ENCODE measurements around the gene CADPS. TPM values are rescaled to one million over a fixed set of nuclear protein-coding genes. Genes with fewer than 3 reads are reported as not detected.

Gene CADPS
- polyA plus RNA-seq, 2 donors, result 0.09 to 0.20 TPM

- 53 to 63% methylated on average over 2 of the region's 2 CpGs for WGBS, 2 donors
- Histone ChIP-seq H3K27ac (ENCODE audit: low read depth in 2 of 2, low read length in 1 of 2) (no peak overlapping the region), H3K4me3 (ENCODE audit: low read depth in 1 of 2, low read length in 2 of 2) (no peak overlapping the region), H3K36me3 (ENCODE audit: control insufficient read depth in 2 of 2, insufficient read depth in 2 of 2, low read length in 1 of 2) (no peaks in the 10 kb centered on the region), H3K4me1 (ENCODE audit: control insufficient read depth in 2 of 2, insufficient read depth in 2 of 2, low read length in 1 of 2) (no peaks in the 10 kb centered on the region), H3K27me3 (ENCODE audit: control insufficient read depth in 1 of 2, insufficient read depth in 2 of 2, low read length in 2 of 2) (peaks cover 0 to 3% of the 10 kb centered on the region in 2 donors), H3K9me3 (ENCODE audit: control insufficient read depth in 2 of 2, insufficient read depth in 1 of 2, low read depth in 1 of 2, low read length in 1 of 2) (no peaks in the 10 kb centered on the region)
These were observed 461.5 kb downstream of the CADPS start for GRCh38 chr3:62413687-62414086.

DNA sequence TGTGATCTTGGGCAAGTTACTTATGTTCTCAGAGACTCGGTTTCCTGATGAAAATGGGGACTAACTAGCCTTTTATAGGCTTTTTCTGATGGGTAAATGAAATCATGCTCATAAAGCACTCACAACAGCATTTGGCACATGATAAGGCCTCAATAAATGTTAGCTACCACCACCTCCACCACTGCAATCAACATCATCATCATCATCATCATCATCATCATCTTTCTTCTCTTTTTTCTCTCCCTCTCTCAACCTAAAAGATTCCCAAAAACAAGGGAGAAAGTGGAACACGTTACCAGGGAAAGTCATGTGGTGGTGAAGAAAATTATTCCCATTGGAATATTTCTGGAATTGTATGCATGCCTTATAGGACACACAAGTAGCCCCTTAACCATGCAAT lies 468.3 kb downstream of the CADPS start:
- Histone ChIP-seq H3K4me3 (ENCODE audit: low read depth in 1 of 2, low read length in 2 of 2) (no peak overlapping the region), H3K9me3 (ENCODE audit: control insufficient read depth in 2 of 2, insufficient read depth in 1 of 2, low read depth in 1 of 2, low read length in 1 of 2) (no peaks in the 10 kb centered on the region), H3K27me3 (ENCODE audit: control insufficient read depth in 1 of 2, insufficient read depth in 2 of 2, low read length in 2 of 2) (peaks cover 0 to 8% of the 10 kb centered on the region in 2 donors), H3K4me1 (ENCODE audit: control insufficient read depth in 2 of 2, insufficient read depth in 2 of 2, low read length in 1 of 2) (no peaks in the 10 kb centered on the region), H3K27ac (ENCODE audit: low read depth in 2 of 2, low read length in 1 of 2) (no peak overlapping the region), H3K36me3 (ENCODE audit: control insufficient read depth in 2 of 2, insufficient read depth in 2 of 2, low read length in 1 of 2) (no peaks in the 10 kb centered on the region)
- WGBS, 2 donors, result 76 to 78% methylated on average over 2 of the region's 2 CpGs

DNA sequence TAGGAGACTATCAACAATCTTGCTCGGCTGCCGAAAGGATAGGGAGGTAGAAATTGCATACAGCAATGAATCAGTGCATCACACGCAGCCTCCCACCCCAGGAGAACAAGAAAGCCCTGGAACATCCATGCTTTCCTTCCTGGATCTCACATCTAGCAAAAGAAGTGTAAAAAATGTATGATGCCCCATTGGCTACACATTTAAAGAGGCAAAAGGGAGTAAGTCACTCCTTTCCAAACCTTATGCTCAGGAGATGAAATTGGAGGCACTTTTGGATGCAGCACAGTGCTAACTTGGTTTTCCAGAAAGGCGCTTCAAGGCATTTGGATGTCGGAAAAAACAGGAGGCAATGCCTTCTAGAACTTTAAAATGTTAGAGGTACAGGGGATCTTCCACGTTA lies 469.6 kb downstream of the CADPS start:
- H3K27me3 ChIP-seq (ENCODE audit: control insufficient read depth in 1 of 2, insufficient read depth in 2 of 2, low read length in 2 of 2), result peaks cover 0 to 8% of the 10 kb centered on the region in 2 donors
- 85 to 91% methylated on average over 6 of the region's 6 CpGs for WGBS, 2 donors

GRCh38 chr3:62405135-62405534 lies 470.1 kb downstream of the CADPS start:
- H3K4me3 ChIP-seq (ENCODE audit: low read depth in 1 of 2, low read length in 2 of 2), result no peak overlapping the region
- H3K9me3 ChIP-seq (ENCODE audit: control insufficient read depth in 2 of 2, insufficient read depth in 1 of 2, low read depth in 1 of 2, low read length in 1 of 2), result no peaks in the 10 kb centered on the region
- peaks cover 0 to 5% of the 10 kb centered on the region in 2 donors for H3K27me3 ChIP-seq (ENCODE audit: control insufficient read depth in 1 of 2, insufficient read depth in 2 of 2, low read length in 2 of 2)
- no peak overlapping the region for H3K27ac ChIP-seq (ENCODE audit: low read depth in 2 of 2, low read length in 1 of 2)
- no peaks in the 10 kb centered on the region for H3K4me1 ChIP-seq (ENCODE audit: control insufficient read depth in 2 of 2, insufficient read depth in 2 of 2, low read length in 1 of 2)
- WGBS, 2 donors, result 87 to 91% methylated on average over 6 of the region's 6 CpGs
- H3K36me3 ChIP-seq (ENCODE audit: control insufficient read depth in 2 of 2, insufficient read depth in 2 of 2, low read length in 1 of 2), result no peaks in the 10 kb centered on the region

More for the DNA sequence above, 469.6 kb downstream of the CADPS start:
- no peak overlapping the region for H3K4me3 ChIP-seq (ENCODE audit: low read depth in 1 of 2, low read length in 2 of 2)
- H3K4me1 ChIP-seq (ENCODE audit: control insufficient read depth in 2 of 2, insufficient read depth in 2 of 2, low read length in 1 of 2), result no peaks in the 10 kb centered on the region
- H3K36me3 ChIP-seq (ENCODE audit: control insufficient read depth in 2 of 2, insufficient read depth in 2 of 2, low read length in 1 of 2), result no peaks in the 10 kb centered on the region
- H3K9me3 ChIP-seq (ENCODE audit: control insufficient read depth in 2 of 2, insufficient read depth in 1 of 2, low read depth in 1 of 2, low read length in 1 of 2), result no peaks in the 10 kb centered on the region
- H3K27ac ChIP-seq (ENCODE audit: low read depth in 2 of 2, low read length in 1 of 2), result no peak overlapping the region

- 81 to 83% methylated on average over 8 of the region's 8 CpGs for WGBS, 2 donors
- H3K27me3 ChIP-seq (ENCODE audit: control insufficient read depth in 1 of 2, insufficient read depth in 2 of 2, low read length in 2 of 2), result peaks cover 0 to 5% of the 10 kb centered on the region in 2 donors
These were observed 470.9 kb downstream of the CADPS start for GRCh38 chr3:62404321-62404720.

GRCh38 chr3:62403765-62404164 lies 471.5 kb downstream of the CADPS start:
- no peak overlapping the region for H3K27ac ChIP-seq (ENCODE audit: low read depth in 2 of 2, low read length in 1 of 2)
- H3K27me3 ChIP-seq (ENCODE audit: control insufficient read depth in 1 of 2, insufficient read depth in 2 of 2, low read length in 2 of 2), result peaks cover 2 to 5% of the 10 kb centered on the region in 2 donors
- no peak overlapping the region for H3K4me3 ChIP-seq (ENCODE audit: low read depth in 1 of 2, low read length in 2 of 2)
- no peaks in the 10 kb centered on the region for H3K9me3 ChIP-seq (ENCODE audit: control insufficient read depth in 2 of 2, insufficient read depth in 1 of 2, low read depth in 1 of 2, low read length in 1 of 2)
- no peaks in the 10 kb centered on the region for H3K36me3 ChIP-seq (ENCODE audit: control insufficient read depth in 2 of 2, insufficient read depth in 2 of 2, low read length in 1 of 2)
- no peaks in the 10 kb centered on the region for H3K4me1 ChIP-seq (ENCODE audit: control insufficient read depth in 2 of 2, insufficient read depth in 2 of 2, low read length in 1 of 2)
- 82 to 89% methylated on average over 3 of the region's 3 CpGs for WGBS, 2 donors

More at GRCh38 chr3:62404321-62404720, 470.9 kb downstream of the CADPS start:
- no peak overlapping the region for H3K27ac ChIP-seq (ENCODE audit: low read depth in 2 of 2, low read length in 1 of 2)
- no peaks in the 10 kb centered on the region for H3K36me3 ChIP-seq (ENCODE audit: control insufficient read depth in 2 of 2, insufficient read depth in 2 of 2, low read length in 1 of 2)
- H3K4me3 ChIP-seq (ENCODE audit: low read depth in 1 of 2, low read length in 2 of 2), result no peak overlapping the region
- H3K9me3 ChIP-seq (ENCODE audit: control insufficient read depth in 2 of 2, insufficient read depth in 1 of 2, low read depth in 1 of 2, low read length in 1 of 2), result no peaks in the 10 kb centered on the region
- no peaks in the 10 kb centered on the region for H3K4me1 ChIP-seq (ENCODE audit: control insufficient read depth in 2 of 2, insufficient read depth in 2 of 2, low read length in 1 of 2)

GRCh38 chr3:62392626-62393292 lies 482.5 kb downstream of the CADPS start:
- H3K9me3 ChIP-seq (ENCODE audit: control insufficient read depth in 2 of 2, insufficient read depth in 1 of 2, low read depth in 1 of 2, low read length in 1 of 2), result peaks cover 0 to 3% of the 10 kb centered on the region in 2 donors
- WGBS, 2 donors, result 28 to 47% methylated on average over 5 of the region's 5 CpGs

DNA sequence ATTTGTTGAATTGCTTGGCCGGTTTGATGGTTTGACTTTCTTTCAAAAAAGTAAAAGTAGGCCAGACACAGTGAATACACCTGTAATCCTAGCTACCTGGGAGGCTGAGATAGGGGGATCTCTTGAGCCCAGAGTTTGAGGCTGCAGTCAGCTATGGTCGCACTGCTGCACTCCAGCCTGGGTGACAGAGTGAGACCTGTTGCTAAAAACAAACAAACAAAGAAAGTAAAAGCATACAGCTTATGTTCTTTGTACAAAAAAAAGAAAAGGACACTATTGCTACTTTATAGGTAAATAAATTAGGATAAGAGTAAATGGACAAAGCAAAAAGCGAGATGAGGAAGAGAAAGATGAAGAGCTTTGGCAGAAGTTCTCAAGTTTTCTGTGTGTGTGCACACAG lies 488.0 kb downstream of the CADPS start:
- 69 to 77% methylated on average over 3 of the region's 3 CpGs for WGBS, 2 donors
- H3K27me3 ChIP-seq (ENCODE audit: control insufficient read depth in 1 of 2, insufficient read depth in 2 of 2, low read length in 2 of 2), result peaks cover 0 to 4% of the 10 kb centered on the region in 2 donors

More at GRCh38 chr3:62392626-62393292, 482.5 kb downstream of the CADPS start:
- H3K27ac ChIP-seq (ENCODE audit: low read depth in 2 of 2, low read length in 1 of 2), result no peak overlapping the region
- H3K36me3 ChIP-seq (ENCODE audit: control insufficient read depth in 2 of 2, insufficient read depth in 2 of 2, low read length in 1 of 2), result no peaks in the 10 kb centered on the region
- H3K4me1 ChIP-seq (ENCODE audit: control insufficient read depth in 2 of 2, insufficient read depth in 2 of 2, low read length in 1 of 2), result no peaks in the 10 kb centered on the region
- no peak overlapping the region for H3K4me3 ChIP-seq (ENCODE audit: low read depth in 1 of 2, low read length in 2 of 2)
- peaks cover 0 to 5% of the 10 kb centered on the region in 2 donors for H3K27me3 ChIP-seq (ENCODE audit: control insufficient read depth in 1 of 2, insufficient read depth in 2 of 2, low read length in 2 of 2)

DNA sequence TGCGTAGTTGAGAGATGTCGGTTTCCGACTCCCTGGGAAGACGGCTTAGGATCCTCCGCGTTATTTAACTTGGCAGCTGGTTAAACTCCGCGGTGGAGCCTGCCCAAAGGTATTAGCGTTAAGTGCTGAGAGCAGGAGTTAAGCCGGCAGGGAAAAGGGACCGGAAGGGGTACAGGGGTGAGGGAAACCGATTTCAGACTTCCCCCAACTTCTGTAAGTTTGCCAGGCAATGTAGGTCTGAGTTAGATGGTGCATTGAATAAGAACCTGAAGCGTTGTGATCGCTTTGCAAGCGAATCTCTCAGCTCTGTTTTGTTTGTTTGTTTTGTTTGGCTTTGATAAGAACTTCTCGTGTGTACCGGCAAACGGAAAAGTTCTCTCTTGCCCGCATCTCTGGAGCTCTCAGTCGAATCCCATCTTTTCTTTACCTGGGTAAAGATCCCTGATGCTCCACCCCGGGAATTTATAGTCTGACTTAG lies 495.9 kb downstream of the CADPS start:
- WGBS, 2 donors, result 3 to 5% methylated on average over 21 of the region's 21 CpGs
- Histone ChIP-seq H3K36me3 (ENCODE audit: control insufficient read depth in 2 of 2, insufficient read depth in 2 of 2, low read length in 1 of 2) (no peaks in the 10 kb centered on the region), H3K4me3 (ENCODE audit: low read depth in 1 of 2, low read length in 2 of 2) (no peak overlapping the region), H3K27ac (ENCODE audit: low read depth in 2 of 2, low read length in 1 of 2) (no peak overlapping the region), H3K27me3 (ENCODE audit: control insufficient read depth in 1 of 2, insufficient read depth in 2 of 2, low read length in 2 of 2) (peaks cover 29 to 31% of the 10 kb centered on the region in 2 donors), H3K4me1 (ENCODE audit: control insufficient read depth in 2 of 2, insufficient read depth in 2 of 2, low read length in 1 of 2) (peaks cover 0 to 2% of the 10 kb centered on the region in 2 donors), H3K9me3 (ENCODE audit: control insufficient read depth in 2 of 2, insufficient read depth in 1 of 2, low read depth in 1 of 2, low read length in 1 of 2) (peaks cover 3% of the 10 kb centered on the region in 2 donors)

More for the DNA sequence above, 488.0 kb downstream of the CADPS start:
- Histone ChIP-seq H3K4me1 (ENCODE audit: control insufficient read depth in 2 of 2, insufficient read depth in 2 of 2, low read length in 1 of 2) (no peaks in the 10 kb centered on the region), H3K36me3 (ENCODE audit: control insufficient read depth in 2 of 2, insufficient read depth in 2 of 2, low read length in 1 of 2) (no peaks in the 10 kb centered on the region), H3K4me3 (ENCODE audit: low read depth in 1 of 2, low read length in 2 of 2) (no peak overlapping the region), H3K9me3 (ENCODE audit: control insufficient read depth in 2 of 2, insufficient read depth in 1 of 2, low read depth in 1 of 2, low read length in 1 of 2) (no peaks in the 10 kb centered on the region), H3K27ac (ENCODE audit: low read depth in 2 of 2, low read length in 1 of 2) (no peak overlapping the region)

- Histone ChIP-seq H3K36me3 (ENCODE audit: control insufficient read depth in 2 of 2, insufficient read depth in 2 of 2, low read length in 1 of 2) (no peaks in the 10 kb centered on the region), H3K27me3 (ENCODE audit: control insufficient read depth in 1 of 2, insufficient read depth in 2 of 2, low read length in 2 of 2) (peaks cover 29 to 34% of the 10 kb centered on the region in 2 donors), H3K27ac (ENCODE audit: low read depth in 2 of 2, low read length in 1 of 2) (no peak overlapping the region), H3K9me3 (ENCODE audit: control insufficient read depth in 2 of 2, insufficient read depth in 1 of 2, low read depth in 1 of 2, low read length in 1 of 2) (peaks cover 3% of the 10 kb centered on the region in 2 donors), H3K4me1 (ENCODE audit: control insufficient read depth in 2 of 2, insufficient read depth in 2 of 2, low read length in 1 of 2) (peaks cover under 1 to 2% of the 10 kb centered on the region in 2 donors), H3K4me3 (ENCODE audit: low read depth in 1 of 2, low read length in 2 of 2) (no peak overlapping the region)
- 5 to 8% methylated on average over 14 of the region's 14 CpGs for WGBS, 2 donors
These were observed 496.3 kb downstream of the CADPS start for GRCh38 chr3:62378921-62379320.
